ENCODE results near the gene OSBPL10. TPM values are rescaled to one million over a fixed set of nuclear protein-coding genes. Genes with fewer than 3 reads are reported as not detected.

The OSBPL10 gene
- total and polyA plus RNA-seq, 2 donors (not counting 1 experiment from before 2014, with no cell fraction given): 7.1 to 7.5 TPM

DNA sequence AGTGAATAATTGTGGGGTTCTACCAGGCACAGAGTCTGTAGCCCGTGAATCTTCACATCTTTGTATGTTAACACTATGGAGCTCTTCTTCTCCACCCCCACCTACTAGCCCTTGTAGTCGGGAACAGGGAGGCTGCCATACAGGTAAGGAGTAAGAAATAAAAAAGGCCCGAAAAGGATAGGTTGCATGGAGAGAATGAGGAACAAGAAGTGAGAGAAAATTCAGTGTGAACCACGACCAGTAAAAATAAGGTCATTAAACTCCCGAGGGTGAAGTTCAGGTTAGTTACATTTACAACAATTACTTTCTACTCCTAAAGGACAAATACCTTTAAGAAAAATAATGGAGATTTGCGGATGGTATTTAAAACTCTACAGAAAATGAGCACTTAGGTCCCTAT is 53.3 kb downstream of the OSBPL10 start:
- H3K4me3 ChIP-seq (replicated peaks in 1 of 4; ENCODE audit: control extremely low read depth in 1 of 4, insufficient read depth in 1 of 4, low read depth in 3 of 4, low read length in 4 of 4): no peak overlapping the region
- H3K79me2 ChIP-seq (ENCODE audit: control insufficient read depth, insufficient read depth, low read length): no peaks in the 10 kb centered on the region
- H3K27ac ChIP-seq (ENCODE audit: insufficient read depth, low read length): no peak overlapping the region
- no peak overlapping the region for H3K9ac ChIP-seq (ENCODE audit: insufficient read depth, low read length)
- no peak overlapping the region for H2AFZ ChIP-seq (ENCODE audit: low read length)
- H4K20me1 ChIP-seq (ENCODE audit: control insufficient read depth, extremely low read depth, insufficient read depth, low read length): no peaks in the 10 kb centered on the region
- DNase-seq (ENCODE audit: low read depth in 2 of 2): no peak
- H3K9me3 ChIP-seq (ENCODE audit: control insufficient read depth, insufficient read depth, low read depth, low read length): no peaks in the 10 kb centered on the region
- no peaks in the 10 kb centered on the region for H3K4me1 ChIP-seq (ENCODE audit: control insufficient read depth, extremely low read depth, insufficient read depth, low read length)
- TF ChIP-seq CTCF (conservative IDR thresholded peaks at IDR 0.05 in 1 of 2, IDR thresholded peaks at IDR 0.05 in 1 of 2; ENCODE audit: low read depth in 1 of 2, low read length in 2 of 2): no peak
- TF ChIP-seq EZH2 (IDR thresholded peaks at IDR 0.05; ENCODE audit: low read length, missing control alignments): no peak
- H3K27me3 ChIP-seq (ENCODE audit: control insufficient read depth, insufficient read depth, low read length): no peaks in the 10 kb centered on the region
- H3K36me3 ChIP-seq (ENCODE audit: control insufficient read depth, insufficient read depth, low read length): no peaks in the 10 kb centered on the region
- no peak overlapping the region for H3K4me2 ChIP-seq (ENCODE audit: extremely low read depth, insufficient read depth, low read length)

DNA sequence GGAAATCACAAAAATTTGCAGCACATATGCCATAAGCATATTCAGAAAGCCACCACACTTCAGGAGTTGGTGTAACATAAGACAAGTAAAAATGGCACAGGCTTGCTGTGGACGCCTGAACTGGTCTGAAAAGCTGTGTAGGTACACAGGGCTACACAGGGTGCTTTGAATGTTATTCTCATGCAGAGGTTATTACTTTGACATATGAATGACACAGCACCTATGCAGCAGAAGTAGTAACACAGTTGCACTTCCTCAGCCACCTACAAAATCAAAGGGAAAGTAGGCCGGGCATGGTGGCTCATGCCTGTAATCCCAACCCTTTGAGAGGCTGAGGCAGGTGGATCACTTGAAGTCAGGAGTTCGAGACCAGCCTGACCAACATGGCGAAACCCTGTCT is 54.5 kb downstream of the OSBPL10 start:
- Histone ChIP-seq H3K9ac (ENCODE audit: insufficient read depth, low read length) (no peak overlapping the region), H4K20me1 (ENCODE audit: control insufficient read depth, extremely low read depth, insufficient read depth, low read length) (no peaks in the 10 kb centered on the region), H3K4me1 (ENCODE audit: control insufficient read depth, extremely low read depth, insufficient read depth, low read length) (no peaks in the 10 kb centered on the region), H3K4me3 (replicated peaks in 1 of 4; ENCODE audit: control extremely low read depth in 1 of 4, insufficient read depth in 1 of 4, low read depth in 3 of 4, low read length in 4 of 4) (no peak overlapping the region), H3K27me3 (ENCODE audit: control insufficient read depth, insufficient read depth, low read length) (no peaks in the 10 kb centered on the region), H2AFZ (ENCODE audit: low read length) (no peak overlapping the region), H3K9me3 (ENCODE audit: control insufficient read depth, insufficient read depth, low read depth, low read length) (no peaks in the 10 kb centered on the region), H3K79me2 (ENCODE audit: control insufficient read depth, insufficient read depth, low read length) (no peaks in the 10 kb centered on the region), H3K27ac (ENCODE audit: insufficient read depth, low read length) (no peak overlapping the region), H3K4me2 (ENCODE audit: extremely low read depth, insufficient read depth, low read length) (no peak overlapping the region), H3K36me3 (ENCODE audit: control insufficient read depth, insufficient read depth, low read length) (no peaks in the 10 kb centered on the region)
- no peak for DNase-seq (ENCODE audit: low read depth in 2 of 2)
- no peak for TF ChIP-seq EZH2 (IDR thresholded peaks at IDR 0.05; ENCODE audit: low read length, missing control alignments)

GRCh38 chr3:31925271-31925630 is 55.8 kb downstream of the OSBPL10 start:
- Histone ChIP-seq H3K27me3 (ENCODE audit: control insufficient read depth, insufficient read depth, low read length) (no peaks in the 10 kb centered on the region), H3K9ac (ENCODE audit: insufficient read depth, low read length) (no peak overlapping the region), H4K20me1 (ENCODE audit: control insufficient read depth, extremely low read depth, insufficient read depth, low read length) (no peaks in the 10 kb centered on the region), H3K36me3 (ENCODE audit: control insufficient read depth, insufficient read depth, low read length) (no peaks in the 10 kb centered on the region), H3K79me2 (ENCODE audit: control insufficient read depth, insufficient read depth, low read length) (no peaks in the 10 kb centered on the region), H3K9me3 (ENCODE audit: control insufficient read depth, insufficient read depth, low read depth, low read length) (no peaks in the 10 kb centered on the region), H3K27ac (ENCODE audit: insufficient read depth, low read length) (no peak overlapping the region), H2AFZ (ENCODE audit: low read length) (no peak overlapping the region), H3K4me3 (replicated peaks in 1 of 4; ENCODE audit: control extremely low read depth in 1 of 4, insufficient read depth in 1 of 4, low read depth in 3 of 4, low read length in 4 of 4) (no peak overlapping the region), H3K4me2 (ENCODE audit: extremely low read depth, insufficient read depth, low read length) (no peak overlapping the region), H3K4me1 (ENCODE audit: control insufficient read depth, extremely low read depth, insufficient read depth, low read length) (no peaks in the 10 kb centered on the region)
- no peak for TF ChIP-seq CTCF (conservative IDR thresholded peaks at IDR 0.05 in 1 of 2, IDR thresholded peaks at IDR 0.05 in 1 of 2; ENCODE audit: low read depth in 1 of 2, low read length in 2 of 2)
- TF ChIP-seq EZH2 (IDR thresholded peaks at IDR 0.05; ENCODE audit: low read length, missing control alignments): no peak
- DNase-seq (ENCODE audit: low read depth in 2 of 2): no peak

All from fibroblast of lung (primary cell).